Urothelium cell line (cell line): ENCODE data around the gene ANXA4.

Source experiments
- DNase-seq: peaks from one replicate; pipeline ENCODE4 v3.0.0; 2011; ENCODE audit warnings: low spot score, mixed read lengths
- FAIRE-seq: peaks from 2 replicates; lab custom pipeline; 2011; peaks lifted over from hg19 to GRCh38; lab: Jason Lieb, UNC

ANXA4 gene

DNA sequence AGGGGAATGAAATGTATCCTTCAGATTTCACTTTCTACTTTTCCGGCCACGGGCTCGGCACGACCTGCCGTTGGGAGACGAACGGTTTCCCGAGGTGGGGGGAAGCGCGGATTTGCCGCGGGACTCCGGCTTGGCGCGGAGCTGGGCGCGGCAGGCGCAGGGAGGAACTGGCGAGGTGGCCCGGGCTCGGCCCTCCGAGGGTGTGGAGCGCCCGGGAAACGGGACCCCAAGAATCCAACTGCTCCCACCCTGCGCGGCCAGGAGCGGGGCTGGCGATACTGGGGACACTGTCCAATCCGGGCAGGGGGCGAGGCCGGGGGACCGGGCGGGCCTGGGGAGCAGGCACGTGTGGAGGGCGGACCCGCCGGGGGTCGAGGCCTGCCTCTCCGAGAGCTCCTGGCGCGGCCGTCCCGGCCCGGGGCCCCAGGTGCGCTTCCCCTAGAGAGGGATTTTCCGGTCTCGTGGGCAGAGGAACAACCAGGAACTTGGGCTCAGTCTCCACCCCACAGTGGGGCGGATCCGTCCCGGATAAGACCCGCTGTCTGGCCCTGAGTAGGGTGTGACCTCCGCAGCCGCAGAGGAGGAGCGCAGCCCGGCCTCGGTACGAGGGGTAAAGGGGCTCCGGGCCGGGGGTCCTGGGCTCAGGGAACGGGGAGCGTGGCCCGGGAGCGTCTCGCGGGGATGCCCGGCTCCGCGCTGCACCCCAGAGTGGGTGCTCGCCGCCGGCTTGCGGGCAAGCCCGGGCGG lies at the start of gene ANXA4:
Gene ANXA4 (plus strand): TSS at position 560 of the 747 bp plus-strand sequence. CDS start 39,432 bp downstream, outside the sequence.
- FAIRE-seq (no peak), DNase-seq (peak; percentile 91)

DNA sequence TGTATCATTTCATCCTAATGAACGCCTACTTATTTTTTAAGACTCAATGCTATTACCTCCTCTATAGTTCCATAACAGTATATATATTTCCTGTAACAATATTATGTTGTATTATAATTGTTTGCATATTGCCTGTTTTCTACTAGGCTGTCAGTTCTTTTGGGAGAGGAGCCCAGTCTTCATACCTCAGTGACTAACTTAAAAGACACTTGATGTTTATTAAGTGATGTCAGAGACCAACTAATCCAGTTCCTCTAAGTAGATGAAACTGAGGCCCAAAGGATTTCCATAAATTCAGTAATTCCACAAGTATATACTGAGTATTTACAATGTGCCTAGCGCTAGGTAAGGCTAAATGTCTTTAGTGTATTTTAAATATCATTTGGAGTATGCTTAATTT lies 49.5 kb upstream of the ANXA4 start:
- no peak for DNase-seq
- FAIRE-seq, result no peak

DNA sequence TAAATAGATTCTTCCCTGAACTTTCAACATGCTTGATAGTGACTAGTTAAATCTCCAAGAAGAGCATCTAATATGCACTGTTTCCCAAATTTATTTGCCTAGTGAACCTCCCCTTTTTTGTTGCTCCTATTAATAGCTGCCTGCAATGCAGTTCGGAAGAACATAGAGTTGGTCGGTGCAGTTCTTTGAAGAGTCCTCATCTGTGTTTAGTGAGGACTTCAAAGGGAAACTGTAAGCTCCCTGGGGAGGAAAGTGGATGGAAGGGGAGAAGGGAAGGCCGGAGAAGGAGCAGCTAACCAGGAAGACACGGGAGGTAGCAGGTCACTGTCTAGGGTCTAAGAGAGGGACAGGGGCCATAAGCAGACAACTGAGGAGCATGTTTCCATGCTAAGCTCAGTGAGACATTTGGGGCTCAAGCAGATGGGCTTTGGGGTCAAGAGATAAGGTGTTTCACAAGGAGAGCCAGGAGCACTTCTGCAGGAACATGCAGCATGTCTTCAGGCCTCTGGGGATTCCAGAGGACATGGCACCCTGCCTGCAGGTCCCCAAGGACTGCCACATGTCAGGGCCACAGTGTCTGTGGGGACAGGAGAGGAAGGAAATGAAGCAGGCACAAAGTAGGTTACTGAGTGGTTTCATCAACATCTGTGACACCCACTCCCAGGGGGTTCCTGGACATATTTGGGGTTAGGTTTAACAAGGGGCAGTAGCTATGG lies 48.7 kb upstream of the ANXA4 start:
- FAIRE-seq, result no peak
- DNase-seq, result no peak

DNA sequence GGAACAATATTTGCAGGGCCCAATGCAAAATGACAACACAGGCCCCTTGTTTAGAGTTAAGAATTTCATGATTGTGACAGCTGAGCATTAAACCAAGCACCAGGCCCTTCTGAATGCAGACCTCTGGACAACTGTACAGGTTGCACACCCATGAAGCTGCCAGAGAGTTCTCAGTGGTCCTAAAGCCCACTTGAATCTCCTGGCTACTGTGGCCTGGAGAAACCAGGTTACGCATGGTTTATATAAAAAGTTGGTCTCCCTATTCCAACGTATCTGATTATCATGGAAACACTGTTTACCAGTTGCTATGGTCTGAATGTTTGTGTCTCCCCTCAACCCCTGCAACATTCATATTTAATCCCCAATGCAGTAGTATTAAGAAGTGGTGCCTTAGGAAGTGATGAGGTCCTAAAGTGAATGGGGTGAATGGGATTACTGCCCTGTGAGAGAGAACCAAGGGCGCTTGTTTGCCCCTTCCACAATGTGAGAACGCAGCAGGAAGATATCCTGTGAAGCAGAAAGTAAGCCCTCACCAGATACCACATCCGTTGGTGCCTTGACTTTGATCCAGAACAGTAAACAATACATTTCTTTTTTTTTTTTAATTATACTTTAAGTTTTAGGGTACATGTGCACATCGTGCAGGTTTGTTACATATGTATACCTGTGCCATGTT lies 48.0 kb upstream of the ANXA4 start:
- FAIRE-seq, result no peak
- no peak for DNase-seq

DNA sequence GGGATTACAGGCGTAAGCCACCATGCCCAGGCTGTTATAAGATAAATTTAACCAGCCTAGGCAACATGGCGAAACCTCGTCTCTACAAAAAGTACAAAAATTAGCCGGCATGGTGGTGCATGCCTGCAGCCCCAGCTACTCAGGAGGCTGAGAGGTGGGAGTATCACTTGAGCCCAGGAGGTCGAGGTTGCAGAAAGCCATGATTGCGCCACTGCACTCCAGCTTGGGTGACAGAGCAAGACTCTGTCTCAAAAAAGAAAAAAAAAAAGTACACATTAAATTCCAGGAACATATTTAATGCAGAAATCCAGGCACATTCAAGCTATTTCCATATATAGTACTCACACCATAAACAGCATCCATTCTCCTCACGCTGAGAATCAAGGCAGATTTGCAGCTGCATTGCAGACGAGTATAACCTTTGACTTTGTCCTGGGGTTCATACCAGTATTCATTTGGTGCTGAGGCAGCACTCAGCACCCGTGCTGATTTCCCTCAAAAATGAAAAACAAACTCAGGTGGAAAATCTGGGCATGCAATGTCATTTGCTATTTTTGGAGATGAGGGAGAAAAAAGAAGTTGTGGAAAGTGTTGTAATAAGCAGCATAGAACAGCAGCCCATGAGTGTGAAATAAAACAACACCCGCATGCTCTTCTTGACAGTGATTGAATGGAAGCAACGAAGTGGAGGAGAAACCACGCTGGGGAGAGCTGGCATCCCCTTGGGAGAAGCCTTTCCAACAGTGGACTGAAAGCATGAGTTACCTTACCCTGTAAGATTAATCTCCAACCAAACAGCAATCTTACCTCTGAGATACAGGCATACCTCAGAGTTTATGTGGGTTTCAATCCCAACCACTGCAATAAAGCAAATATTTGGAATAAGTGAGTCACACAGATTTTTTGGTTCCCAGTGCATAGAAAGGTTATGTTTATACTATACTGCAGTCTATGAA lies 46.8 kb upstream of the ANXA4 start:
- DNase-seq (peak; percentile 62), FAIRE-seq (peak; percentile 35)

DNA sequence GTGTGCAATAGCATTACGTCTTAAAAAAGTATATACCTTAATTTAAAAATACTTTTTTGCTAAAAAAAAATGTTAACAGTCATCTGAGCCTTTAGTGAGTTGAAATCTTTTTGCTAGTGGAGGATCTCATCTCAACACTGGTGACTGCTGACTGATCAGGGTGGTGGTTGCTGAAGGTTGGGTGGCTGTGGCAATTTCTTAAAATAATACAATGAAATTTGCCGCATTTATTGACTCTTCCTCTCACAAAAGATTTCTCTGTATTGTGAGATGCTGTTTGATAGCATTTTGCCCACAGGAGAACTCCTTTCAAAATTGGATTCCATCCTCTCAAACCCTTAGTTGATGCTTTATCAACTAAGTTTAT lies 46.1 kb upstream of the ANXA4 start:
- no peak for DNase-seq
- no peak for FAIRE-seq

DNA sequence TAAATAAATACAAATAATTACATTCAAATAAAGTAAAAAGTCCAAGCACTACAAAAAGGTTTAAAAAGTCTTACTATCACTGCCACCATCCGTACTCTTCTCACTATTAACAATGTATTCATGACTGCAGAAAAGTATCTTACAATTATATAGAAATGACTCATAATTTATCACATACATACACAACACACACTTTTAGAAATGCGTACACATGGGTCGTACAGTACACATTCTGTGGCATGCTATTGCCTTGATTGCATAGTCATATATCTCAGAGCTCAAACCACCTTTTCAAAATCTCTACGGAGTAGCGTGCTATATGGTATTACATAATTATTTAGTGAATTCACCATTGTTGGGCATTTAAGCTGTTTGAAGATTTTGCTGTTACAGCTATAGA lies 41.6 kb upstream of the ANXA4 start:
- FAIRE-seq (no peak), DNase-seq (no peak)

DNA sequence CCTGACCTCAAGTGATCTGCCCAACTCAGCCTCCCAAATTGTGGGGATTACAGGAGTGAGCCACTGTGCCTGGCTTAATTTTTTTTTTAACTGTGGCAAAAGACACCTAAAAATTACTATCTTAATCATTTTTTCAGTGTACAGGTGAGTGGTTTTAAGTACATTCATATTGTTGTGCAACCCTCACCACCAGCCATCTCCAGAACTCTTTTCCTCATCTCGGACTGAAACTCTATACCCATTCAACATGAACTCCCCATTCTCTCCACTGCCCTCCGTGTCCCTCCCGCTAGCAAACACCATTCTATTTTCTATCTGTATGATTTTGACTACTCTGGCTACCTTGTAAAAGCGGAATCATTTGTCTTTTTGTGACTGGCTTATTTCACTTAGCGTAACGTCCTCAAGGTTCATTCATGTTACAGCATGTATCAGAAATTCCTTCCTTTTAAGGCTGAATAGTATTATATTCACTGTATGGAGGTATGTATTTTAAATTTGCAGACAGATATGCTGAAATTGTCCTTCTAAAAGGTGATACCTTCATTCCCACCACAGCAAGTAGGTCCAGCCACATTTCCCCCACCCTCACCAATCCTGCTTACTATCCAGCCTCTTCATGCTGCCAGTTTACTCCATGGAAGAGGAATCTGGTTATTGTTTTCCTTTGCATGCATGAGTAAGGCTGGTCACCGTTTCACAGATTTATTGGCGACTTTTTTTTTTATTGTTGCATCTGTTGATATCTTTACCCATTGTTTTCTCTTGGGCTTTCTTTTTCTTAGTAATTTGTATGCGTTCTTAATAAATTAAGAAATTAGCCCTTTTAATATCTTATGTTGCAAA lies 40.6 kb upstream of the ANXA4 start:
- FAIRE-seq (no peak), DNase-seq (no peak)

DNA sequence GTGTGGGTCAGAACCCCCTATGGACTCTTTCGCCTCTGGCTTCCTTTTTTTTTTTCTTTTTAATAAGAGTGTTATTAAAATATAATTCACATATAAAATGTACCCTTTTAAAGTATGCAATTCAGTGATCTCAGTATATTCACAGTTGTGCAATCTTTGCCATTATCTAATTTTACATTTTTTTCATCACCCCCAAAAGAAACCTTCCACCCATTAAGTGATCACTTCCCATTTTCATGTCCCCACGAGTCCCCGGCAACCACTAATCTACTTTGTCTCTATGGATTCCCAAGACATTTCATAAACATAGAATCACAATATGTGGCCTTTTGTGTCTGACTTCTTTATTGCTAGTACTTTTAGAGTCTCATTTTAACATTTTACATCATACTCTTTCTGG lies 38.7 kb upstream of the ANXA4 start:
- FAIRE-seq, result no peak
- no peak for DNase-seq

DNA sequence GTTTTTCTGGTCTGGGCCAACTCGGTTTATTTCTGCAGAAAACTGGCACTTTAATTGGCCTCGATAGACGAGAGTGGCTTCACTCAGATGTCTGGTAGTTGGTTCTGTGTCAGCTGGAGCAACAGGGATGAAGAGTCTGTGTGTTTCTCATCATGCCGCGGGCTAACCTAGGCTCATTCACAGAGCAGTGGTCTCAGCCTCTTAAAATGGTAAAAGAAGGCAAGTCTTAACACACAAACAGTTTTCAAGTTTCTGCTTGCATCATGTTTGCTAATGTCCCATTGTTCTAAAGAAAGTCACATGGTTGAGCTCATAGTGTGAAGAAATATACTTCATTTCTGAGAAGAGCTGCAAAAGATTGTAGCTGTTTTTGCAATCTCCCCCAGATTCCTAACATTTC lies 37.5 kb upstream of the ANXA4 start:
- FAIRE-seq (no peak), DNase-seq (no peak)

DNA sequence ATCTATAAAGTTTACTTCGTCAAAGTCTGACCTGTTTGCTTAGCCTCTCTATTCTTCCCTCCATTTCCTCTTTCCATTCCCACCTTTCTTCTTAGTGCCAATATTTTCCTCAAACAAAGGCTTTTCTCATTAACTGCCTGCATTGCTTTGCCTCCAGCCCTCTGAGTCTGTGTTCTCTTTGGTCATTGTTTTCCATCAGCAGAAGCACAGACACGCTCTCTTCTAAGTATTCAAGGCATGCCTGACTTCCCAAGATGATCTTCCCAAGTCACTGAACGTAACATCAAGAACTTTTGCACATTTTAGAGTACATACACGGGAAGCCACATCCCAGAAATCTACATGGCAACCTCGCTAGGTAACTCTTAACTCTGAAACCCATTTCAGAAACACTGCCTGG lies 32.6 kb upstream of the ANXA4 start:
- no peak for DNase-seq
- no peak for FAIRE-seq

DNA sequence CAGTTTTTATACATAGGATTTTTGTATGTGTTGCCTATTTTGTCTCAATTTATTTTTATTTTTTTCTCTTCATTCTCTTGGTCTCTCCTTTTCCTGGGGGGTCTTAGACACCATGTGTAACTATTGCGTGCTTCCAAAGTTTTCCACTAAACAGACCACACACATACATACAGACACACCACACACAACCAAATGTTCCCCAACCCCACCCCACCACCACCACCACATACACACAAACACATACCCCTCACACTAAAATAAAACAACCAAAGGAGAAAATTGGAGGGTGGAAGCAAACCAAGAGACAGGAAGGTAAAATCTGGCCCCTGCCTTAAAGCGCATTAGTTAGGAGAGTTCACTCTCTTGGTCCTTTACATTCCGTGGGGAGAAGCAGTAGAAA lies 30.0 kb upstream of the ANXA4 start:
- DNase-seq (no peak), FAIRE-seq (no peak)

DNA sequence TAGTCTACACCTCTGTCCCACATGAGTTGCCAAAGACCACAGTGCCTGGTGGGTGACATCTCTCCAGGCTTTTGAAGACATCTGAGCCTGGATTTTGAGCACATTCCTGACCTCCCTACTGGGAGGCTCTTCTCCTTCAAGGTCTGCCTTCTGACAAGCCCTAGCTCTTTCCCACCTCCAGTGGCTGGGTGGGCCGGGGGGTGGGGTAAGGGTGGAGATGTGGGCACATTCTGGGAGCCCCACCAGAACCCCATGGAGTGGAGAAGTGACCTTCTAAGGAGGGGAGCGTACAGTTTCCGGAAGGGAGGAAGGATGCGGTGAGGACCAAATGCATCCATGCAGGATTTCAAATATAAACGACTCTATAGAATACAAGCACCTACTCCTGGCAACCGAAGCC lies 27.9 kb upstream of the ANXA4 start:
- no peak for DNase-seq
- no peak for FAIRE-seq

DNA sequence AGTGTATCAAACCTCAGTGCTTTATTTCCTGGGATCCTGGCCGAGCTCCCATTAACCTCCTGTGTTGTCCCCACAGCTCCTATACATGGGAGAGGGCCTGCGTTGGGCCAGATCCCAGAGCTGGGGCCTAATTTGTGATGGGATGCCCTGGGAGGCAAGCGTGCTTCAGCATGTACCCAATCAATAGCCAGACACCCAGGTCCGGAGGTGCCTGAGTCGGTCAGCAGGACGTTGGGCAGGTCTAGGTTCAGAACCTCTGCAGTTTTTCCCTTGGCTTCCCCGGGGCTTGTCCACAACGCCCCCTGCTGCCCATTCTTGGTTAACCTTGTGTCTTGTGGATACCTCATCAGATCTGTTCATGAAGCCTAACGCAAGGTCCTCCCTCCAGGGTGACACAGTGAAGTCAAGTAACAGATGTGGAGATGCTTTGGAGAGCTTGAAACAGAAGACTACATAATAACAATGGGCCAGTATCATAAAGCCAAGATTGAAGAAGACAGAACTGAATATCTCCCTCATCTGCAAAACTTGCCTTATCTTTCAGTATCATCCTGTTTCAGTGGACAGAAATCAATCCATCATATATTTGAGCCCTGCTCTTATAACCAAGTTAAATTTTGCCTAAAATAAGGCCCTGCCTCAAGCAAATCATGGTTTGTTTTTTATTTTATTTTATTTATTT lies 27.3 kb upstream of the ANXA4 start:
- DNase-seq, result peak; percentile 81
- peak; percentile 44 for FAIRE-seq

DNA sequence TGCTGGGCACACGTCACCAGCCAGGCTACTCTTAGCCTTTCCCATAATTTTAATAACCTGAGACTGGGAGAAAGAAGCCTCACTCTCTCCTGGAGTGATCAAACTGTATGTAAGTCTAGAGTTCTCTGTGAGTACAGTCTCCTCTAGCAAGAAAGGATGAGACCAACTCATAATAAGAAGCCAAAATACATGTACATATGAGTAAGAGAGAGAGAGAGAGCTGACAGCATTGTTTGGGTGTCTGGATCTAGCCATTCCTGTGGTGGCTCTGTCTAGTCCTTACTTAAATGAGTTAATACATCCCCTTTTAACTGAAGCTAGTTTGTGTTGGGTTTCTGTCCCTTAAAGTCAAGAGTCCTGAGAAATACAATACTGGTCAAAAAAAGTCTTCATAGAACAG lies 26.0 kb upstream of the ANXA4 start:
- DNase-seq (no peak), FAIRE-seq (no peak)

DNA sequence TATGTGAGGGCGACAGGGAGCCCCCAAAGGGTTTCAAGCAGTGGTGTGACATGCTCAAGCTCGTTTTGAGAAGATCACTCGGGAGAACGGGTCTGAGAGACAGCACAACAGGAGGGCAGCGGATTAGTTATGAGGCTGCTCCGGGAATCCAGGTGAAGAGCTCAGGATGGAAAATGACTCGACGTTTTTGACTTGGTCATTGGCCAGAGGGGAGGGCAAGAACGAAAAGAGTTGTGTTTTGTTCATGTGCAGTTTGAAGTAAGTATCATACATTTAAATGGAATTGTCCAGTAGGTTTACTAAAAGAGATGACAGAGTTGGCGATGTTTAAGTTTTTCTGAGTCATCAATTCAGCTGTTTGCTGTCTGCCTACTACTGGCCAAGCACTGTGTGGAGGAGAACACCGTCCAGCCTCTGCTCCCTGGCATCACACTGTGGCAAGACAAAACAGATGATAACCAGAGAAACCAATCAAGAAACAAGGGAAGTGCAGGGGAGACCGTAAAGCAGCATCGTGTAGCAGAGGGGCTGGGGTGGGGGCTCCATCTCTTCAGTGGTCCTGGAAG lies 25.3 kb upstream of the ANXA4 start:
- no peak for FAIRE-seq
- DNase-seq, result no peak

DNA sequence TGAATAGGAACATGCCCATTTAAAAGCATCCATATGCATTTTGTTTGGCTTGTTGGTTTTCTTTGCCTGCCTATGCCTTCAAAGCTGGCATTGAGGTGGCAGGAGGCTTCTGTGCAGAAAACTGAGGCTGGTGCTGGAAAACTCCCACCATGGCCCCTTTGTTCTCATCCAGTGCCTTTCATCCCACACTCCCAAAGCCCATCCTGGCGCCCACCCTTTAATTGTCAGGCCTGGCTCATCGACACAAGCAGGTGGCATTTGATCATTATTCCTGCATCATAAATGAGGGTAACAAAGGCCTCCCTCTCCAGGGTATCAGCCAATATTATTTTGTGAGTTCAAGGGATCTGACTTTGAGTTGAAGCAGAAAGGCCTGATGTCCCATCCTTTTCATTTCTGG lies 24.7 kb upstream of the ANXA4 start:
- DNase-seq (no peak), FAIRE-seq (no peak)

DNA sequence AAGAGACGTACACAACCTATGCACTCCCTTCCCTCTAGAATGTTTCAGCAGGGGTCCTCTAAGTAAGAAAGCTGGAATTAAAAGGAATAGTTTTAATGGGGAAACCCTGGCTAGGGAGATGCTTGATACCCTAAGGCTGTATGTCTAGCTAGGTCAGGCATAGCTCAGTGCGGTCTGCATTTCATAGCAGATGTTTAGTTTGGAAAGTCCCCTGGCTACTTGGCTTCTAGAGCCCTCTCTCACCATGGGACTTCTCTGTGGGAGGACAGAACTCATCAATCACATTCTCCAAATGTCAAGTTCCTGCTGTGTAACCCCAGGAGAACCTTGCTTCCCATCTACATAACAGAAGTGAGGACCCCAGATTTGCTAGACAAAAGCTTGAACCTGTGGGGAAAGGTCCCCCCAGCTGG lies 24.1 kb upstream of the ANXA4 start:
- FAIRE-seq (no peak), DNase-seq (no peak)

DNA sequence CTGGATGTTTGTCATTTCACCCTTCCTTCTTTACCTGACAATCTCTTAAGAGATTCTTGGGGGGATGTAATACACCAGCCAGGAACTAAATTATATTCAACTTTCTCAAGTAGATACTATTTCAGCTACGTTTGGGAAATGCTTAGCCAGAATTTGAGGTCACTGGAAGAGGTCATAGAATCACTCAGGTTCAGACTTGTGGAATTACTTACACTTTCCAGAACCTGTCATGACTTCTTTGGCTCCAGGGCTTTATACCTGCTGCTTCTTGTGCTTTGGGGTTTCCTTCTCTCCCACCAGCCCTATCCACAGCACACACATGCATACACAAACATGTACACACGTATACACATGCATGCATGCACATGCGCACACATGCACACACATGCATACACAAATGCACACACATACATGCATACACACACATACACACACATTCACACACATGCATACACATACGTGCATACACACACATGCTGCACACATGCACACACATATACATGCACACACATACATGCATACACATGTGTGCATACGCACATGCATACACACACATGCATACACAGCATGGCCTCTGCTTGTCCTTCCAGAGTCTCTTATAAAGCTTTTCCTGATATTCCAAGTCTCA lies 23.5 kb upstream of the ANXA4 start:
- FAIRE-seq (peak; percentile 50), DNase-seq (no peak)
